Measurements from ENCODE around the gene VCL. TPM values are rescaled to one million over a fixed set of nuclear protein-coding genes. Genes with fewer than 3 reads are reported as not detected.
A peak's percentile ranks its signal among the peaks of the same experiment; 100 is the strongest.
"Not testable (repeated sequence)": the region's sequence is repeated elsewhere in the genome, so short reads cannot be mapped to it uniquely, and the experiment has no call there.

Gene VCL
- total and polyA plus RNA-seq, 4 donors: 4.3 to 37.8 (median 17.3) TPM

GRCh38 chr10:73999703-74000102 is 1.8 kb downstream of the VCL start:
- Histone ChIP-seq H3K9me3 (ENCODE audit: control insufficient read depth in 4 of 4, low read length in 3 of 4) (no peaks in the 10 kb centered on the region), H3K4me1 (ENCODE audit: control insufficient read depth in 4 of 4, insufficient read depth in 4 of 4, low read length in 3 of 4) (peaks cover 0 to 13% (median 7%) of the 10 kb centered on the region in 4 donors), H3K4me3 (ENCODE audit: low read depth in 1 of 3, low read length in 3 of 3) (peak overlapping the region in 2 of 3 donors; percentile 73 to 95), H3K27ac (ENCODE audit: low read depth in 1 of 2, low read length in 2 of 2) (peak overlapping the region in 1 of 2 donors; percentile 94), H3K36me3 (ENCODE audit: control insufficient read depth in 4 of 4, insufficient read depth in 3 of 4, low read depth in 1 of 4, low read length in 3 of 4) (no peaks in the 10 kb centered on the region), H3K27me3 (ENCODE audit: control insufficient read depth in 4 of 4, insufficient read depth in 4 of 4, low read length in 3 of 4) (no peaks in the 10 kb centered on the region), H3K9ac (ENCODE audit: low read depth in 1 of 2, low read length in 2 of 2) (peak overlapping the region in 1 of 2 donors; percentile 21)
- TF ChIP-seq EGR1 (IDR thresholded peaks at IDR 0.05; ENCODE audit: low read depth in 2 of 2) (no peak), ATF3 (IDR thresholded peaks at IDR 0.05) (no peak), FOXA2 (IDR thresholded peaks at IDR 0.05) (no peak), HNF4G (IDR thresholded peaks at IDR 0.05) (no peak), NR2F2 (IDR thresholded peaks at IDR 0.05) (no peak), RXRA (IDR thresholded peaks at IDR 0.05) (no peak), CTCF (IDR thresholded peaks at IDR 0.05; ENCODE audit: low read depth, low read length, missing input control) (no peak), YY1 (IDR thresholded peaks at IDR 0.05) (no peak), FOXA1 (IDR thresholded peaks at IDR 0.05) (no peak), JUND (IDR thresholded peaks at IDR 0.05) (no peak), GABPA (IDR thresholded peaks at IDR 0.05 in 1 of 2, conservative IDR thresholded peaks at IDR 0.05 in 1 of 2) (no peak), MAX (IDR thresholded peaks at IDR 0.05) (no peak)
- TF ChIP-seq, protein P1, sequence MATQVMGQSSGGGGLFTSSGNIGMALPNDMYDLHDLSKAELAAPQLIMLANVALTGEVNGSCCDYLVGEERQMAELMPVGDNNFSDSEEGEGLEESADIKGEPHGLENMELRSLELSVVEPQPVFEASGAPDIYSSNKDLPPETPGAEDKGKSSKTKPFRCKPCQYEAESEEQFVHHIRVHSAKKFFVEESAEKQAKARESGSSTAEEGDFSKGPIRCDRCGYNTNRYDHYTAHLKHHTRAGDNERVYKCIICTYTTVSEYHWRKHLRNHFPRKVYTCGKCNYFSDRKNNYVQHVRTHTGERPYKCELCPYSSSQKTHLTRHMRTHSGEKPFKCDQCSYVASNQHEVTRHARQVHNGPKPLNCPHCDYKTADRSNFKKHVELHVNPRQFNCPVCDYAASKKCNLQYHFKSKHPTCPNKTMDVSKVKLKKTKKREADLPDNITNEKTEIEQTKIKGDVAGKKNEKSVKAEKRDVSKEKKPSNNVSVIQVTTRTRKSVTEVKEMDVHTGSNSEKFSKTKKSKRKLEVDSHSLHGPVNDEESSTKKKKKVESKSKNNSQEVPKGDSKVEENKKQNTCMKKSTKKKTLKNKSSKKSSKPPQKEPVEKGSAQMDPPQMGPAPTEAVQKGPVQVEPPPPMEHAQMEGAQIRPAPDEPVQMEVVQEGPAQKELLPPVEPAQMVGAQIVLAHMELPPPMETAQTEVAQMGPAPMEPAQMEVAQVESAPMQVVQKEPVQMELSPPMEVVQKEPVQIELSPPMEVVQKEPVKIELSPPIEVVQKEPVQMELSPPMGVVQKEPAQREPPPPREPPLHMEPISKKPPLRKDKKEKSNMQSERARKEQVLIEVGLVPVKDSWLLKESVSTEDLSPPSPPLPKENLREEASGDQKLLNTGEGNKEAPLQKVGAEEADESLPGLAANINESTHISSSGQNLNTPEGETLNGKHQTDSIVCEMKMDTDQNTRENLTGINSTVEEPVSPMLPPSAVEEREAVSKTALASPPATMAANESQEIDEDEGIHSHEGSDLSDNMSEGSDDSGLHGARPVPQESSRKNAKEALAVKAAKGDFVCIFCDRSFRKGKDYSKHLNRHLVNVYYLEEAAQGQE (IDR thresholded peaks at IDR 0.05): no peak
- WGBS: 50% methylated on average over 1 of the region's 1 CpG
- no peak for DNase-seq (ENCODE audit: low spot score)

- H3K9me3 ChIP-seq (ENCODE audit: control insufficient read depth in 4 of 4, low read length in 3 of 4); H3K27me3 ChIP-seq (ENCODE audit: control insufficient read depth in 4 of 4, insufficient read depth in 4 of 4, low read length in 3 of 4); H3K4me3 ChIP-seq (ENCODE audit: low read depth in 1 of 3, low read length in 3 of 3); DNase-seq (ENCODE audit: low spot score); H3K36me3 ChIP-seq (ENCODE audit: control insufficient read depth in 4 of 4, insufficient read depth in 3 of 4, low read depth in 1 of 4, low read length in 3 of 4); H3K27ac ChIP-seq (ENCODE audit: low read depth in 1 of 2, low read length in 2 of 2); H3K9ac ChIP-seq (ENCODE audit: low read depth in 1 of 2, low read length in 2 of 2): not testable (repeated sequence)
- 90% methylated on average over 11 of the region's 11 CpGs for WGBS
- peaks cover 0 to 13% (median 7%) of the 10 kb centered on the region in 4 donors for H3K4me1 ChIP-seq (ENCODE audit: control insufficient read depth in 4 of 4, insufficient read depth in 4 of 4, low read length in 3 of 4)
Measured at GRCh38 chr10:74000244-74000643, 2.3 kb downstream of the VCL start.
